GM23338 (cell line): ENCODE measurements around the gene APBB1.

Experiments
- CREB1 ChIP-seq: fragments of 250-450 bp; sonication (Bioruptor Pico); IDR thresholded peaks from 2 replicates; pipeline ENCODE4 v1.5.0; 2020; ENCODE audit warnings: low read depth, mild to moderate bottlenecking, moderate library complexity
- EZH2 ChIP-seq: fragments of 200-600 bp; sonication (generic); IDR thresholded peaks from one replicate; pipeline ENCODE4 v1.8.0; 2017; ENCODE audit warnings: antibody characterized with exemption, mild to moderate bottlenecking, low read depth; ENCODE audit not compliant: unreplicated experiment
- EZH2phosphoT487 ChIP-seq: fragments of 200-600 bp; sonication (generic); IDR thresholded peaks from one replicate; pipeline ENCODE4 v1.8.1; 2018; ENCODE audit warnings: antibody characterized with exemption; ENCODE audit not compliant: unreplicated experiment
- JUNB ChIP-seq: IDR thresholded peaks from one replicate; pipeline ENCODE4 v1.6.1; 2016; ENCODE audit warnings: antibody characterized with exemption; ENCODE audit not compliant: unreplicated experiment
- POLR2AphosphoS5 ChIP-seq: IDR thresholded peaks from 2 replicates; pipeline ENCODE4 v1.6.1; 2016; ENCODE audit warnings: antibody characterized with exemption, low read depth
- STAT1 ChIP-seq: IDR thresholded peaks from one replicate; pipeline ENCODE4 v1.6.1; 2016; ENCODE audit warnings: antibody characterized with exemption; ENCODE audit not compliant: unreplicated experiment
- ZNF114 ChIP-seq: fragments of 250-450 bp; sonication (Bioruptor Pico); IDR thresholded peaks from 2 replicates; pipeline ENCODE4 v1.5.0; 2020; ENCODE audit warnings: mild to moderate bottlenecking, moderate library complexity
- ZNF331 ChIP-seq: fragments of 250-450 bp; sonication (Bioruptor Pico); IDR thresholded peaks from 2 replicates; pipeline ENCODE4 v1.5.0; 2020; ENCODE audit warnings: low read depth, mild to moderate bottlenecking, moderate library complexity
- TF ChIP-seq, protein P1 (sequence below), 2 experiments: fragments of 200-600 bp in 1 of 2; sonication (generic) in 1 of 2; conservative IDR thresholded peaks; 2 replicates each; pipeline versions ENCODE4 v1.5.1 to v1.6.1; 2016 to 2017; ENCODE audit warnings: antibody characterized with exemption in 2 of 2, low read depth in 2 of 2, mild to moderate bottlenecking in 2 of 2, moderate library complexity in 1 of 2
- TF ChIP-seq, protein P2 (sequence below): IDR thresholded peaks from one replicate; pipeline ENCODE4 v1.6.1; 2018; ENCODE audit warnings: antibody characterized with exemption; ENCODE audit not compliant: unreplicated experiment
- TF ChIP-seq, protein P3 (sequence below): IDR thresholded peaks from 2 replicates; pipeline ENCODE4 v1.6.1; 2016; ENCODE audit warnings: antibody characterized with exemption

DNA sequence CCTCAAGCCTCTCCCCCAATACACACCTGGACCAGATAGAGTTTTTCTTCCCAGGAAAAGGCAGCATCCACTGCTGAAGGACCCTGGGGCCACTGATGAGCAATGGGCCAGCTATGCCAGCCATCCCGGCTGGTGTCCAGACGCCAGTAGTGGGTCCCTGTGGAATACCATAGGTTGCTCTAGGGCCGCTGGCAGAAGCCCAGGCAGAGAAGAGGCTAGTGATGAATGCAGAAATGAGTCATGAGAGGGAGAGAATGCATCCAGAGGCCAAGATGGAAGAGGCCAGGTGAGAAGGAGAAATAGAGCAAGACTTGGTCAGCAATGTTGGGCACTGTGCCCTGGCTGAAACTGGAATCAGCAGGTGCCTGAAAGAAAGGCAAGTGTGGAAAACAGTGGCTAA, 13.0 kb upstream of the APBB1 start:
- TF ChIP-seq STAT1, result no peak
- TF ChIP-seq, protein P1, sequence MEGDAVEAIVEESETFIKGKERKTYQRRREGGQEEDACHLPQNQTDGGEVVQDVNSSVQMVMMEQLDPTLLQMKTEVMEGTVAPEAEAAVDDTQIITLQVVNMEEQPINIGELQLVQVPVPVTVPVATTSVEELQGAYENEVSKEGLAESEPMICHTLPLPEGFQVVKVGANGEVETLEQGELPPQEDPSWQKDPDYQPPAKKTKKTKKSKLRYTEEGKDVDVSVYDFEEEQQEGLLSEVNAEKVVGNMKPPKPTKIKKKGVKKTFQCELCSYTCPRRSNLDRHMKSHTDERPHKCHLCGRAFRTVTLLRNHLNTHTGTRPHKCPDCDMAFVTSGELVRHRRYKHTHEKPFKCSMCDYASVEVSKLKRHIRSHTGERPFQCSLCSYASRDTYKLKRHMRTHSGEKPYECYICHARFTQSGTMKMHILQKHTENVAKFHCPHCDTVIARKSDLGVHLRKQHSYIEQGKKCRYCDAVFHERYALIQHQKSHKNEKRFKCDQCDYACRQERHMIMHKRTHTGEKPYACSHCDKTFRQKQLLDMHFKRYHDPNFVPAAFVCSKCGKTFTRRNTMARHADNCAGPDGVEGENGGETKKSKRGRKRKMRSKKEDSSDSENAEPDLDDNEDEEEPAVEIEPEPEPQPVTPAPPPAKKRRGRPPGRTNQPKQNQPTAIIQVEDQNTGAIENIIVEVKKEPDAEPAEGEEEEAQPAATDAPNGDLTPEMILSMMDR (conservative IDR thresholded peaks at IDR 0.05; ENCODE audit: low read depth in 2 of 2), result no peak
- TF ChIP-seq CREB1 (CRISPR knock-in tag), result no peak
- TF ChIP-seq, protein P2, sequence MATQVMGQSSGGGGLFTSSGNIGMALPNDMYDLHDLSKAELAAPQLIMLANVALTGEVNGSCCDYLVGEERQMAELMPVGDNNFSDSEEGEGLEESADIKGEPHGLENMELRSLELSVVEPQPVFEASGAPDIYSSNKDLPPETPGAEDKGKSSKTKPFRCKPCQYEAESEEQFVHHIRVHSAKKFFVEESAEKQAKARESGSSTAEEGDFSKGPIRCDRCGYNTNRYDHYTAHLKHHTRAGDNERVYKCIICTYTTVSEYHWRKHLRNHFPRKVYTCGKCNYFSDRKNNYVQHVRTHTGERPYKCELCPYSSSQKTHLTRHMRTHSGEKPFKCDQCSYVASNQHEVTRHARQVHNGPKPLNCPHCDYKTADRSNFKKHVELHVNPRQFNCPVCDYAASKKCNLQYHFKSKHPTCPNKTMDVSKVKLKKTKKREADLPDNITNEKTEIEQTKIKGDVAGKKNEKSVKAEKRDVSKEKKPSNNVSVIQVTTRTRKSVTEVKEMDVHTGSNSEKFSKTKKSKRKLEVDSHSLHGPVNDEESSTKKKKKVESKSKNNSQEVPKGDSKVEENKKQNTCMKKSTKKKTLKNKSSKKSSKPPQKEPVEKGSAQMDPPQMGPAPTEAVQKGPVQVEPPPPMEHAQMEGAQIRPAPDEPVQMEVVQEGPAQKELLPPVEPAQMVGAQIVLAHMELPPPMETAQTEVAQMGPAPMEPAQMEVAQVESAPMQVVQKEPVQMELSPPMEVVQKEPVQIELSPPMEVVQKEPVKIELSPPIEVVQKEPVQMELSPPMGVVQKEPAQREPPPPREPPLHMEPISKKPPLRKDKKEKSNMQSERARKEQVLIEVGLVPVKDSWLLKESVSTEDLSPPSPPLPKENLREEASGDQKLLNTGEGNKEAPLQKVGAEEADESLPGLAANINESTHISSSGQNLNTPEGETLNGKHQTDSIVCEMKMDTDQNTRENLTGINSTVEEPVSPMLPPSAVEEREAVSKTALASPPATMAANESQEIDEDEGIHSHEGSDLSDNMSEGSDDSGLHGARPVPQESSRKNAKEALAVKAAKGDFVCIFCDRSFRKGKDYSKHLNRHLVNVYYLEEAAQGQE, result no peak
- TF ChIP-seq EZH2, result no peak
- TF ChIP-seq ZNF114 (CRISPR knock-in tag), result no peak
- TF ChIP-seq POLR2AphosphoS5, result no peak
- TF ChIP-seq EZH2phosphoT487, result no peak
- TF ChIP-seq, protein P3, sequence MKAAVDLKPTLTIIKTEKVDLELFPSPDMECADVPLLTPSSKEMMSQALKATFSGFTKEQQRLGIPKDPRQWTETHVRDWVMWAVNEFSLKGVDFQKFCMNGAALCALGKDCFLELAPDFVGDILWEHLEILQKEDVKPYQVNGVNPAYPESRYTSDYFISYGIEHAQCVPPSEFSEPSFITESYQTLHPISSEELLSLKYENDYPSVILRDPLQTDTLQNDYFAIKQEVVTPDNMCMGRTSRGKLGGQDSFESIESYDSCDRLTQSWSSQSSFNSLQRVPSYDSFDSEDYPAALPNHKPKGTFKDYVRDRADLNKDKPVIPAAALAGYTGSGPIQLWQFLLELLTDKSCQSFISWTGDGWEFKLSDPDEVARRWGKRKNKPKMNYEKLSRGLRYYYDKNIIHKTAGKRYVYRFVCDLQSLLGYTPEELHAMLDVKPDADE, result no peak
- no peak for TF ChIP-seq ZNF331 (CRISPR knock-in tag)
- no peak for TF ChIP-seq JUNB
